DND-41 (cell line): ENCODE results near the gene ANTXR2.

Experiments
- ATAC-seq: fragments of 200-7000 bp; cut with Tn5 transposase; 3 replicates; pipeline ENCODE4 v1.9.1; 2021; ENCODE audit warnings: low read depth; ENCODE audit not compliant: insufficient read depth
- DNase-seq: peaks from one replicate; pipeline ENCODE4 v3.0.0-alpha.2; 2020
- H2AFZ ChIP-seq: 2 replicates; pipeline ENCODE4 v1.6.0; 2012; ENCODE audit warnings: low read depth, low read length
- H3K27ac ChIP-seq: 2 replicates; pipeline ENCODE4 v1.5.1; 2012; ENCODE audit warnings: low read length, inconsistent platforms
- H3K27me3 ChIP-seq: fragments of 200-600 bp; sonication (generic); 2 replicates; pipeline ENCODE4 v1.6.0; 2012; ENCODE audit warnings: low read length, mild to moderate bottlenecking, inconsistent platforms; ENCODE audit not compliant: insufficient read depth, poor library complexity
- H3K36me3 ChIP-seq: 2 replicates; pipeline ENCODE4 v1.5.1; 2012; ENCODE audit warnings: low read length, inconsistent platforms; ENCODE audit not compliant: insufficient read depth
- H3K4me1 ChIP-seq: 2 replicates; pipeline ENCODE4 v1.5.1; 2012; ENCODE audit warnings: mild to moderate bottlenecking, low read length; ENCODE audit not compliant: insufficient read depth
- H3K4me2 ChIP-seq: 2 replicates; pipeline ENCODE4 v1.6.0; 2012; ENCODE audit warnings: mild to moderate bottlenecking, moderate library complexity, low read length, inconsistent platforms; ENCODE audit not compliant: insufficient read depth
- H3K4me3 ChIP-seq, 2 experiments: fragments of 200-600 bp in 1 of 2; shearing (Covaris generic) in 1 of 2; 2 replicates each; pipeline ENCODE4 v1.5.1; 2012 to 2016; ENCODE audit warnings: inconsistent platforms in 2 of 2, low read length in 2 of 2, mild to moderate bottlenecking in 2 of 2, low read depth in 1 of 2, moderate library complexity in 1 of 2
- H3K79me2 ChIP-seq: 2 replicates; pipeline ENCODE4 v1.6.0; 2012; ENCODE audit warnings: low read length, inconsistent platforms; ENCODE audit not compliant: insufficient read depth
- H3K9ac ChIP-seq: 2 replicates; pipeline ENCODE4 v1.6.0; 2012; ENCODE audit warnings: low read depth, mild to moderate bottlenecking, inconsistent platforms, low read length, moderate library complexity
- H3K9me3 ChIP-seq: 2 replicates; pipeline ENCODE4 v1.5.1; 2012; ENCODE audit warnings: low read length, moderate library complexity, mild to moderate bottlenecking, inconsistent platforms; ENCODE audit not compliant: insufficient read depth, severe bottlenecking
- H4K20me1 ChIP-seq: 2 replicates; pipeline ENCODE4 v1.6.0; 2012; ENCODE audit warnings: low read length; ENCODE audit not compliant: insufficient read depth
- EZH2 ChIP-seq: IDR thresholded peaks from 3 replicates; pipeline ENCODE4 v1.6.1; 2012; ENCODE audit warnings: borderline replicate concordance, low read depth, mild to moderate bottlenecking, moderate library complexity, low read length, inconsistent platforms; ENCODE audit not compliant: severe bottlenecking
- TF ChIP-seq, protein P1 (sequence below): IDR thresholded peaks from 2 replicates; pipeline ENCODE4 v1.5.1; 2012; ENCODE audit warnings: borderline replicate concordance, low read length, moderate library complexity, mild to moderate bottlenecking; ENCODE audit not compliant: poor library complexity, severe bottlenecking; ENCODE audit errors: extremely low read depth

Gene ANTXR2

DNA sequence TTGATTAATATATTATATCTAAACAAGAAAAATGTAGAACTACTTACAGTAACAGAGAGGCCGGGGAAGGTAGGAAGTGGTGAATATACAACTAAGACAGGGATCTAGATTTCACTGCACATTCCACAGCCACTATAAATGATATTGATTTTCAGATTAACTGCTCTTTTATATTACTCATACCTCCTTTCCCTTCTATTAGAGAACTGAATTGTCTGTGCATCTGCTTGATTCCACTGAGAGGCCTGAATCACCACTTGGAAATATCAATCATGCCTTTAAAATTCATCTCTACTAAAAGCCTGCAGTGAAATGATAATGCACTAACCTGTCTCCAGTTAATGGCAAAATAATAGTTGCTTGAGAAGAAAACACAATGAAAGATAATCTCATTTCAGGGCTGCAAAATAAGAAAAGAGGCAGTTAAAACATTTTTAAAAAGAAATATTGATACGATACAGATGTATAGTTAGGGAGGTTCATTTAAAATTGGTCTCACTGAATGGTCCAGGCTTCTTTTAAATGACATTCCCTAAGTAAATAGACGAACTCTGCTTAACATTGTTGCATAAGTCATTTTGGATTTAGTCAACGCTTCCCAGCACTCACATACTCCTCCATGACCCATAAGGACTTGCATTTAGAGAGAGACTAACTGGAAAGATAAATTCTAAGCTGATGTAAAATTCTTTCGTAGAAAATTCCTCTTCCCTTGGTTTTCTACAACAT lies 3.8 kb downstream of the ANTXR2 start:
- peaks cover 60% of the 10 kb centered on the region for H3K36me3 ChIP-seq
- no peak for DNase-seq
- H3K27ac ChIP-seq, result peak overlapping the region; percentile 89
- no peaks in the 10 kb centered on the region for H3K27me3 ChIP-seq
- H3K4me1 ChIP-seq, result peaks cover 62% of the 10 kb centered on the region
- no peak for ATAC-seq
- H3K9ac ChIP-seq, result peak overlapping the region; percentile 93; the same call in 1 of the 2 replicates
- no peaks in the 10 kb centered on the region for H4K20me1 ChIP-seq
- no peak overlapping the region for H2AFZ ChIP-seq
- peak overlapping the region; percentile 64 for H3K4me2 ChIP-seq
- TF ChIP-seq, protein P1, sequence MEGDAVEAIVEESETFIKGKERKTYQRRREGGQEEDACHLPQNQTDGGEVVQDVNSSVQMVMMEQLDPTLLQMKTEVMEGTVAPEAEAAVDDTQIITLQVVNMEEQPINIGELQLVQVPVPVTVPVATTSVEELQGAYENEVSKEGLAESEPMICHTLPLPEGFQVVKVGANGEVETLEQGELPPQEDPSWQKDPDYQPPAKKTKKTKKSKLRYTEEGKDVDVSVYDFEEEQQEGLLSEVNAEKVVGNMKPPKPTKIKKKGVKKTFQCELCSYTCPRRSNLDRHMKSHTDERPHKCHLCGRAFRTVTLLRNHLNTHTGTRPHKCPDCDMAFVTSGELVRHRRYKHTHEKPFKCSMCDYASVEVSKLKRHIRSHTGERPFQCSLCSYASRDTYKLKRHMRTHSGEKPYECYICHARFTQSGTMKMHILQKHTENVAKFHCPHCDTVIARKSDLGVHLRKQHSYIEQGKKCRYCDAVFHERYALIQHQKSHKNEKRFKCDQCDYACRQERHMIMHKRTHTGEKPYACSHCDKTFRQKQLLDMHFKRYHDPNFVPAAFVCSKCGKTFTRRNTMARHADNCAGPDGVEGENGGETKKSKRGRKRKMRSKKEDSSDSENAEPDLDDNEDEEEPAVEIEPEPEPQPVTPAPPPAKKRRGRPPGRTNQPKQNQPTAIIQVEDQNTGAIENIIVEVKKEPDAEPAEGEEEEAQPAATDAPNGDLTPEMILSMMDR, result no peak
- TF ChIP-seq EZH2, result no peak
- peak overlapping the region in 1 of 2 experiments; percentile 72; a peak in 1 of 4 replicates for H3K4me3 ChIP-seq
- peaks cover 75% of the 10 kb centered on the region for H3K79me2 ChIP-seq
- no peaks in the 10 kb centered on the region for H3K9me3 ChIP-seq

DNA sequence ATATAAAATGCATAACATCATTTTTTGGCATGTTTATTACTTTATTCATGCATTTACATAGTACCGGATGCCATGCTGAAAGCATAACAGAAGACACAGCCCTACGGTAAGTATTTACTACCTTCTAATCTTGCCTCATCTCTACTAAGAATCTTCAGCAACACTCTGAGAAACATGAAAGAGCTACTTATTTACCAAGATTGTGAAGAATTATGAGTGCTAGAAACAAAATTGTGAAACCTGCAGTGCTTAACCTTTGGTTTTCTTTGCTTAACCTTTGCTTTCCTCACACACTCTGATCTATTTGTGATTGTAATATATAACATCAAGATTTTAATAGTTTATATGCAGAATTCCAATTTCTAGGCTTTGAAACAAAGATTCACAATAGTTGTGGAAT lies 7.4 kb downstream of the ANTXR2 start:
- H3K27me3 ChIP-seq, result no peaks in the 10 kb centered on the region
- ATAC-seq (no peak), DNase-seq (no peak)
- H2AFZ ChIP-seq, result no peak overlapping the region
- H3K9me3 ChIP-seq, result no peaks in the 10 kb centered on the region
- H3K4me3 ChIP-seq, result no peak overlapping the region
- no peak overlapping the region for H3K9ac ChIP-seq
- peaks cover 83% of the 10 kb centered on the region for H3K36me3 ChIP-seq
- no peak overlapping the region for H3K27ac ChIP-seq
- H3K79me2 ChIP-seq, result peaks cover 44% of the 10 kb centered on the region
- TF ChIP-seq, protein P1, result no peak
- TF ChIP-seq EZH2, result no peak
- peaks cover 40% of the 10 kb centered on the region for H3K4me1 ChIP-seq
- H4K20me1 ChIP-seq, result no peaks in the 10 kb centered on the region
- peak overlapping the region; percentile 7; the same call in 1 of the 2 replicates for H3K4me2 ChIP-seq

DNA sequence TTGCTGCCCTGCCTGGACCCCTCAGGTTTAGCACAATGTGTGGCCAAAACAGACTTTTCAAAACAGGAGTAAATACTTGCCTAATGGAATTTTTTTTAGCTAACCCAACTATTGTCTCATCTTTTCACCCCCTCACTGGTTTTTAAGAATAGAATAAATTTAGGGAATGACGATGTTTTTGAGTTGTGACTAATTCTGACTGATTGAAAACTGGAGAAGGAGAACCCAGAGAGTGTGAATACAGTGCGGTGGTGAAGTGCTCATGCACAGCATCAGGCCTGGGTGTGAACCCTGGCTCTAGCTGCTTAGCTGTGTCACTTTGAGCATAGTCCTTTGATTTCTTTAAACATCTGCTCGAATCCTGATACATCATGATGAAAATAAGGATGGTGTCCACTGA lies 10.5 kb downstream of the ANTXR2 start:
- Histone ChIP-seq H3K4me3 (no peak overlapping the region), H3K4me2 (no peak overlapping the region), H2AFZ (no peak overlapping the region), H4K20me1 (no peaks in the 10 kb centered on the region), H3K27ac (no peak overlapping the region), H3K79me2 (peaks cover 23% of the 10 kb centered on the region), H3K36me3 (peaks cover 67% of the 10 kb centered on the region), H3K4me1 (peaks cover 33% of the 10 kb centered on the region), H3K9me3 (no peaks in the 10 kb centered on the region), H3K27me3 (no peaks in the 10 kb centered on the region), H3K9ac (no peak overlapping the region)
- no peak for DNase-seq
- ATAC-seq, result no peak
- no peak for TF ChIP-seq EZH2
- TF ChIP-seq, protein P1, result no peak
